ENCODE data around the gene CSMD2. TPM values are rescaled to one million over a fixed set of nuclear protein-coding genes. Genes with fewer than 3 reads are reported as not detected.

CSMD2 gene
- total RNA-seq, 1 experiment from 2014 or later, result 13.2 TPM

DNA sequence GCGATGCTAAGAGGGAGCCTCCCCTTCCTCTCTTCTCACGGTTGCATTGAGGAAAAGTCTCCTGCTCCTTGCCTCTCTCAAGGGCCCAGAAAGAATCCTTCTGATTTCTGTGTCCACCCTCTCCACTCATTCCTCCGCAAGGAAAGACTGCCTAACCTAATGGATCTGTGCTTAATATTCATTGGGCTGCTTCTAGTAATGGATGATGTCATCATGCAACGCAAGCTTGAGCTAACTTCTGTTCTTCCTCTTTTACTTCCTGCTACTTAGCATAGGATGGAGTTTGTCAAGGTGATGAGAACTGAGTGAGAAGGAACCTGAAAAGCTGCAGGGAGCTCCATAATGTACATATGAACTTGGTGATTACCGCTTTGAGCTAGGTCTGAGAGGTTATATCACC, 336.4 kb downstream of the CSMD2 start:
- H3K36me3 Mint-ChIP-seq, result peaks cover 40% of the 10 kb centered on the region
- peaks cover 31% of the 10 kb centered on the region for H3K9me3 Mint-ChIP-seq
- DNase-seq (ENCODE audit: low spot score), result no peak
- no peak overlapping the region for H3K27ac Mint-ChIP-seq
- H3K4me1 Mint-ChIP-seq, result no peaks in the 10 kb centered on the region
- ChIA-PET POLR2A (no interaction called here), CTCF (no interaction called here)
- peaks cover 7% of the 10 kb centered on the region for H3K27me3 Mint-ChIP-seq (ENCODE audit: low read depth)
- no peak for ATAC-seq
- TF ChIP-seq, protein P1, sequence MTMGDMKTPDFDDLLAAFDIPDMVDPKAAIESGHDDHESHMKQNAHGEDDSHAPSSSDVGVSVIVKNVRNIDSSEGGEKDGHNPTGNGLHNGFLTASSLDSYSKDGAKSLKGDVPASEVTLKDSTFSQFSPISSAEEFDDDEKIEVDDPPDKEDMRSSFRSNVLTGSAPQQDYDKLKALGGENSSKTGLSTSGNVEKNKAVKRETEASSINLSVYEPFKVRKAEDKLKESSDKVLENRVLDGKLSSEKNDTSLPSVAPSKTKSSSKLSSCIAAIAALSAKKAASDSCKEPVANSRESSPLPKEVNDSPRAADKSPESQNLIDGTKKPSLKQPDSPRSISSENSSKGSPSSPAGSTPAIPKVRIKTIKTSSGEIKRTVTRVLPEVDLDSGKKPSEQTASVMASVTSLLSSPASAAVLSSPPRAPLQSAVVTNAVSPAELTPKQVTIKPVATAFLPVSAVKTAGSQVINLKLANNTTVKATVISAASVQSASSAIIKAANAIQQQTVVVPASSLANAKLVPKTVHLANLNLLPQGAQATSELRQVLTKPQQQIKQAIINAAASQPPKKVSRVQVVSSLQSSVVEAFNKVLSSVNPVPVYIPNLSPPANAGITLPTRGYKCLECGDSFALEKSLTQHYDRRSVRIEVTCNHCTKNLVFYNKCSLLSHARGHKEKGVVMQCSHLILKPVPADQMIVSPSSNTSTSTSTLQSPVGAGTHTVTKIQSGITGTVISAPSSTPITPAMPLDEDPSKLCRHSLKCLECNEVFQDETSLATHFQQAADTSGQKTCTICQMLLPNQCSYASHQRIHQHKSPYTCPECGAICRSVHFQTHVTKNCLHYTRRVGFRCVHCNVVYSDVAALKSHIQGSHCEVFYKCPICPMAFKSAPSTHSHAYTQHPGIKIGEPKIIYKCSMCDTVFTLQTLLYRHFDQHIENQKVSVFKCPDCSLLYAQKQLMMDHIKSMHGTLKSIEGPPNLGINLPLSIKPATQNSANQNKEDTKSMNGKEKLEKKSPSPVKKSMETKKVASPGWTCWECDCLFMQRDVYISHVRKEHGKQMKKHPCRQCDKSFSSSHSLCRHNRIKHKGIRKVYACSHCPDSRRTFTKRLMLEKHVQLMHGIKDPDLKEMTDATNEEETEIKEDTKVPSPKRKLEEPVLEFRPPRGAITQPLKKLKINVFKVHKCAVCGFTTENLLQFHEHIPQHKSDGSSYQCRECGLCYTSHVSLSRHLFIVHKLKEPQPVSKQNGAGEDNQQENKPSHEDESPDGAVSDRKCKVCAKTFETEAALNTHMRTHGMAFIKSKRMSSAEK (CRISPR knock-in tag; IDR thresholded peaks at IDR 0.05; ENCODE audit: borderline replicate concordance), result no peak
- TF ChIP-seq, protein P2, sequence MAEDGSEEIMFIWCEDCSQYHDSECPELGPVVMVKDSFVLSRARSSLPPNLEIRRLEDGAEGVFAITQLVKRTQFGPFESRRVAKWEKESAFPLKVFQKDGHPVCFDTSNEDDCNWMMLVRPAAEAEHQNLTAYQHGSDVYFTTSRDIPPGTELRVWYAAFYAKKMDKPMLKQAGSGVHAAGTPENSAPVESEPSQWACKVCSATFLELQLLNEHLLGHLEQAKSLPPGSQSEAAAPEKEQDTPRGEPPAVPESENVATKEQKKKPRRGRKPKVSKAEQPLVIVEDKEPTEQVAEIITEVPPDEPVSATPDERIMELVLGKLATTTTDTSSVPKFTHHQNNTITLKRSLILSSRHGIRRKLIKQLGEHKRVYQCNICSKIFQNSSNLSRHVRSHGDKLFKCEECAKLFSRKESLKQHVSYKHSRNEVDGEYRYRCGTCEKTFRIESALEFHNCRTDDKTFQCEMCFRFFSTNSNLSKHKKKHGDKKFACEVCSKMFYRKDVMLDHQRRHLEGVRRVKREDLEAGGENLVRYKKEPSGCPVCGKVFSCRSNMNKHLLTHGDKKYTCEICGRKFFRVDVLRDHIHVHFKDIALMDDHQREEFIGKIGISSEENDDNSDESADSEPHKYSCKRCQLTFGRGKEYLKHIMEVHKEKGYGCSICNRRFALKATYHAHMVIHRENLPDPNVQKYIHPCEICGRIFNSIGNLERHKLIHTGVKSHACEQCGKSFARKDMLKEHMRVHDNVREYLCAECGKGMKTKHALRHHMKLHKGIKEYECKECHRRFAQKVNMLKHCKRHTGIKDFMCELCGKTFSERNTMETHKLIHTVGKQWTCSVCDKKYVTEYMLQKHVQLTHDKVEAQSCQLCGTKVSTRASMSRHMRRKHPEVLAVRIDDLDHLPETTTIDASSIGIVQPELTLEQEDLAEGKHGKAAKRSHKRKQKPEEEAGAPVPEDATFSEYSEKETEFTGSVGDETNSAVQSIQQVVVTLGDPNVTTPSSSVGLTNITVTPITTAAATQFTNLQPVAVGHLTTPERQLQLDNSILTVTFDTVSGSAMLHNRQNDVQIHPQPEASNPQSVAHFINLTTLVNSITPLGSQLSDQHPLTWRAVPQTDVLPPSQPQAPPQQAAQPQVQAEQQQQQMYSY (CRISPR knock-in tag; IDR thresholded peaks at IDR 0.05), result no peak
- TF ChIP-seq, protein P3, sequence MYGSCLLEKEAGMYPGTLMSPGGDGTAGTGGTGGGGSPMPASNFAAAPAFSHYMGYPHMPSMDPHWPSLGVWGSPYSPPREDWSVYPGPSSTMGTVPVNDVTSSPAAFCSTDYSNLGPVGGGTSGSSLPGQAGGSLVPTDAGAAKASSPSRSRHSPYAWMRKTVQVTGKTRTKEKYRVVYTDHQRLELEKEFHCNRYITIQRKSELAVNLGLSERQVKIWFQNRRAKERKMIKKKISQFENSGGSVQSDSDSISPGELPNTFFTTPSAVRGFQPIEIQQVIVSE (CRISPR knock-in tag; IDR thresholded peaks at IDR 0.05; ENCODE audit: borderline replicate concordance), result no peak
- TF ChIP-seq, protein P4, sequence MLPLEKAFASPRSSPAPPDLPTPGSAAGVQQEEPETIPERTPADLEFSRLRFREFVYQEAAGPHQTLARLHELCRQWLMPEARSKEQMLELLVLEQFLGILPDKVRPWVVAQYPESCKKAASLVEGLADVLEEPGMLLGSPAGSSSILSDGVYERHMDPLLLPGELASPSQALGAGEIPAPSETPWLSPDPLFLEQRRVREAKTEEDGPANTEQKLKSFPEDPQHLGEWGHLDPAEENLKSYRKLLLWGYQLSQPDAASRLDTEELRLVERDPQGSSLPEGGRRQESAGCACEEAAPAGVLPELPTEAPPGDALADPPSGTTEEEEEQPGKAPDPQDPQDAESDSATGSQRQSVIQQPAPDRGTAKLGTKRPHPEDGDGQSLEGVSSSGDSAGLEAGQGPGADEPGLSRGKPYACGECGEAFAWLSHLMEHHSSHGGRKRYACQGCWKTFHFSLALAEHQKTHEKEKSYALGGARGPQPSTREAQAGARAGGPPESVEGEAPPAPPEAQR (CRISPR knock-in tag; IDR thresholded peaks at IDR 0.05), result no peak
- TF ChIP-seq KAT7 (CRISPR knock-in tag; IDR thresholded peaks at IDR 0.05; ENCODE audit: borderline replicate concordance), result no peak
- TF ChIP-seq, protein P5, sequence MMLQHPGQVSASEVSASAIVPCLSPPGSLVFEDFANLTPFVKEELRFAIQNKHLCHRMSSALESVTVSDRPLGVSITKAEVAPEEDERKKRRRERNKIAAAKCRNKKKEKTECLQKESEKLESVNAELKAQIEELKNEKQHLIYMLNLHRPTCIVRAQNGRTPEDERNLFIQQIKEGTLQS (CRISPR knock-in tag; conservative IDR thresholded peaks at IDR 0.05), result no peak
- TF ChIP-seq ESRRA (CRISPR knock-in tag; IDR thresholded peaks at IDR 0.05; ENCODE audit: borderline replicate concordance), result no peak
- no peak for TF ChIP-seq TP53 (CRISPR knock-in tag; IDR thresholded peaks at IDR 0.05)
- no peak for TF ChIP-seq ZBTB21 (CRISPR knock-in tag; IDR thresholded peaks at IDR 0.05; ENCODE audit: borderline replicate concordance)
- no peak for TF ChIP-seq OVOL2 (CRISPR knock-in tag; IDR thresholded peaks at IDR 0.05; ENCODE audit: borderline replicate concordance)
- no peak for TF ChIP-seq SP1 (CRISPR knock-in tag; conservative IDR thresholded peaks at IDR 0.05)
- TF ChIP-seq ATF1 (CRISPR knock-in tag; IDR thresholded peaks at IDR 0.05), result no peak
- TF ChIP-seq, protein P6, sequence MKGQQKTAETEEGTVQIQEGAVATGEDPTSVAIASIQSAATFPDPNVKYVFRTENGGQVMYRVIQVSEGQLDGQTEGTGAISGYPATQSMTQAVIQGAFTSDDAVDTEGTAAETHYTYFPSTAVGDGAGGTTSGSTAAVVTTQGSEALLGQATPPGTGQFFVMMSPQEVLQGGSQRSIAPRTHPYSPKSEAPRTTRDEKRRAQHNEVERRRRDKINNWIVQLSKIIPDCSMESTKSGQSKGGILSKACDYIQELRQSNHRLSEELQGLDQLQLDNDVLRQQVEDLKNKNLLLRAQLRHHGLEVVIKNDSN (CRISPR knock-in tag; IDR thresholded peaks at IDR 0.05), result no peak
- TF ChIP-seq FOXP1 (CRISPR knock-in tag; IDR thresholded peaks at IDR 0.05; ENCODE audit: borderline replicate concordance), result no peak
- no peak for TF ChIP-seq NR2C2 (CRISPR knock-in tag; IDR thresholded peaks at IDR 0.05)
- no peak for TF ChIP-seq GTF2I (CRISPR knock-in tag; conservative IDR thresholded peaks at IDR 0.05)
- TF ChIP-seq TEAD1 (CRISPR knock-in tag; IDR thresholded peaks at IDR 0.05), result no peak
- TF ChIP-seq, protein P7, sequence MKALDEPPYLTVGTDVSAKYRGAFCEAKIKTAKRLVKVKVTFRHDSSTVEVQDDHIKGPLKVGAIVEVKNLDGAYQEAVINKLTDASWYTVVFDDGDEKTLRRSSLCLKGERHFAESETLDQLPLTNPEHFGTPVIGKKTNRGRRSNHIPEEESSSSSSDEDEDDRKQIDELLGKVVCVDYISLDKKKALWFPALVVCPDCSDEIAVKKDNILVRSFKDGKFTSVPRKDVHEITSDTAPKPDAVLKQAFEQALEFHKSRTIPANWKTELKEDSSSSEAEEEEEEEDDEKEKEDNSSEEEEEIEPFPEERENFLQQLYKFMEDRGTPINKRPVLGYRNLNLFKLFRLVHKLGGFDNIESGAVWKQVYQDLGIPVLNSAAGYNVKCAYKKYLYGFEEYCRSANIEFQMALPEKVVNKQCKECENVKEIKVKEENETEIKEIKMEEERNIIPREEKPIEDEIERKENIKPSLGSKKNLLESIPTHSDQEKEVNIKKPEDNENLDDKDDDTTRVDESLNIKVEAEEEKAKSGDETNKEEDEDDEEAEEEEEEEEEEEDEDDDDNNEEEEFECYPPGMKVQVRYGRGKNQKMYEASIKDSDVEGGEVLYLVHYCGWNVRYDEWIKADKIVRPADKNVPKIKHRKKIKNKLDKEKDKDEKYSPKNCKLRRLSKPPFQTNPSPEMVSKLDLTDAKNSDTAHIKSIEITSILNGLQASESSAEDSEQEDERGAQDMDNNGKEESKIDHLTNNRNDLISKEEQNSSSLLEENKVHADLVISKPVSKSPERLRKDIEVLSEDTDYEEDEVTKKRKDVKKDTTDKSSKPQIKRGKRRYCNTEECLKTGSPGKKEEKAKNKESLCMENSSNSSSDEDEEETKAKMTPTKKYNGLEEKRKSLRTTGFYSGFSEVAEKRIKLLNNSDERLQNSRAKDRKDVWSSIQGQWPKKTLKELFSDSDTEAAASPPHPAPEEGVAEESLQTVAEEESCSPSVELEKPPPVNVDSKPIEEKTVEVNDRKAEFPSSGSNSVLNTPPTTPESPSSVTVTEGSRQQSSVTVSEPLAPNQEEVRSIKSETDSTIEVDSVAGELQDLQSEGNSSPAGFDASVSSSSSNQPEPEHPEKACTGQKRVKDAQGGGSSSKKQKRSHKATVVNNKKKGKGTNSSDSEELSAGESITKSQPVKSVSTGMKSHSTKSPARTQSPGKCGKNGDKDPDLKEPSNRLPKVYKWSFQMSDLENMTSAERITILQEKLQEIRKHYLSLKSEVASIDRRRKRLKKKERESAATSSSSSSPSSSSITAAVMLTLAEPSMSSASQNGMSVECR (CRISPR knock-in tag; IDR thresholded peaks at IDR 0.05; ENCODE audit: borderline replicate concordance), result no peak
- TF ChIP-seq, protein P8, sequence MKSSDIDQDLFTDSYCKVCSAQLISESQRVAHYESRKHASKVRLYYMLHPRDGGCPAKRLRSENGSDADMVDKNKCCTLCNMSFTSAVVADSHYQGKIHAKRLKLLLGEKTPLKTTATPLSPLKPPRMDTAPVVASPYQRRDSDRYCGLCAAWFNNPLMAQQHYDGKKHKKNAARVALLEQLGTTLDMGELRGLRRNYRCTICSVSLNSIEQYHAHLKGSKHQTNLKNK (CRISPR knock-in tag; IDR thresholded peaks at IDR 0.05), result no peak
- no peak overlapping the region for H3K4me3 Mint-ChIP-seq

Measured in WTC11 (cell line).